Colonic mucosa (tissue), 4 donors: ENCODE results near the gene HPS1. TPM values are rescaled to one million over a fixed set of nuclear protein-coding genes. Genes with fewer than 3 reads are reported as not detected.

ENCODE experiments used
- DNase-seq: peaks from one replicate; pipeline ENCODE4 v3.0.0-alpha.2; 2020
- H3K27ac ChIP-seq: fragments of 200-600 bp; one replicate; pipeline ENCODE4 v1.8.0; 2021
- H3K27me3 ChIP-seq: fragments of 200-600 bp; one replicate; pipeline ENCODE4 v1.8.0; 2021
- H3K36me3 ChIP-seq: fragments of 200-600 bp; one replicate; pipeline ENCODE4 v1.8.0; 2021
- H3K4me1 ChIP-seq: fragments of 200-600 bp; one replicate; pipeline ENCODE4 v1.8.0; 2021; ENCODE audit warnings: mild to moderate bottlenecking
- H3K4me3 ChIP-seq: fragments of 200-600 bp; one replicate; pipeline ENCODE4 v1.8.0; 2021
- H3K9ac ChIP-seq, 2 donors: one replicate each; pipeline ENCODE4 v1.7.0; 2013; ENCODE audit warnings: control low read depth in 2 of 2, low read depth in 2 of 2, low read length in 2 of 2
- H3K9me3 ChIP-seq: fragments of 200-600 bp; one replicate; pipeline ENCODE4 v1.8.0; 2021
- CTCF ChIP-seq: fragments of 200-600 bp; IDR thresholded peaks from one replicate; pipeline ENCODE4 v1.8.0; 2022; ENCODE audit warnings: antibody characterized with exemption, mild to moderate bottlenecking
- intact Hi-C: fragments of 100-400 bp; cut with DNase I; formaldehyde crosslinking; loops from one replicate; pipeline ENCODE4 v1.14.1; 2022
- total RNA-seq, 2 donors: library from RNA; stranded (reverse); fragmentation: NEBNext Ultra II Directional in 1 of 2; extraction: Animal tissue kit (Norgen Biotek cat#: 25700) in 1 of 2; gene quantifications; one replicate each; pipeline ENCODE4 v1.2.1, GENCODE V29; 2021
- donor health status: healthy.
- donor health status: DM: no; HTN: no; CAD: no.
- donor health status: DM: no; HTN: no; CAD: no.

Gene HPS1
- total RNA-seq, 2 donors from 2014 or later = 69.5 to 72.2 TPM

GRCh38 chr10:98431016-98431415 lies 15.7 kb downstream of the HPS1 start:
- Histone ChIP-seq H3K4me1 (no peaks in the 10 kb centered on the region), H3K9ac (no peak overlapping the region), H3K36me3 (peaks cover 25% of the 10 kb centered on the region), H3K9me3 (no peaks in the 10 kb centered on the region), H3K4me3 (no peak overlapping the region), H3K27ac (no peak overlapping the region), H3K27me3 (no peaks in the 10 kb centered on the region)
- intact Hi-C loops = no loop called here
- TF ChIP-seq CTCF = no peak
- DNase-seq = no peak

GRCh38 chr10:98430427-98430826 lies 16.3 kb downstream of the HPS1 start:
- Histone ChIP-seq H3K27me3 (no peaks in the 10 kb centered on the region), H3K9me3 (no peaks in the 10 kb centered on the region), H3K9ac (no peak overlapping the region), H3K36me3 (peaks cover 21% of the 10 kb centered on the region), H3K27ac (no peak overlapping the region), H3K4me1 (no peaks in the 10 kb centered on the region), H3K4me3 (no peak overlapping the region)
- no peak for TF ChIP-seq CTCF
- no peak for DNase-seq
- intact Hi-C loops = no loop called here

- no peak for DNase-seq
- Histone ChIP-seq H3K27ac (no peak overlapping the region), H3K9ac (no peak overlapping the region), H3K9me3 (no peaks in the 10 kb centered on the region), H3K4me1 (no peaks in the 10 kb centered on the region), H3K4me3 (no peak overlapping the region), H3K36me3 (peaks cover 15% of the 10 kb centered on the region), H3K27me3 (no peaks in the 10 kb centered on the region)
- no peak for TF ChIP-seq CTCF
- intact Hi-C loops = no loop called here
Observed at GRCh38 chr10:98429320-98430072, 17.2 kb downstream of the HPS1 start.

- intact Hi-C loops = no loop called here
- Histone ChIP-seq H3K27me3 (no peaks in the 10 kb centered on the region), H3K36me3 (peaks cover 10% of the 10 kb centered on the region), H3K9me3 (no peaks in the 10 kb centered on the region), H3K4me3 (no peak overlapping the region), H3K4me1 (no peaks in the 10 kb centered on the region), H3K9ac (no peak overlapping the region), H3K27ac (no peak overlapping the region)
- no peak for TF ChIP-seq CTCF
- no peak for DNase-seq
Observed at GRCh38 chr10:98427011-98427515, 19.7 kb downstream of the HPS1 start.

GRCh38 chr10:98425511-98426352 lies 21.0 kb downstream of the HPS1 start:
- Histone ChIP-seq H3K9ac (no peak overlapping the region), H3K27ac (no peak overlapping the region), H3K4me3 (no peak overlapping the region), H3K27me3 (no peaks in the 10 kb centered on the region), H3K36me3 (peaks cover 6% of the 10 kb centered on the region), H3K4me1 (no peaks in the 10 kb centered on the region), H3K9me3 (no peaks in the 10 kb centered on the region)
- intact Hi-C loops = no loop called here
- DNase-seq = peak; percentile 53
- peak; percentile 77 for TF ChIP-seq CTCF
